ENCODE data around the gene NECTIN2. TPM values are rescaled to one million over a fixed set of nuclear protein-coding genes. Genes with fewer than 3 reads are reported as not detected.
A peak's percentile ranks its signal among the peaks of the same experiment; 100 is the strongest.
"Not testable (repeated sequence)": the region's sequence is repeated elsewhere in the genome, so short reads cannot be mapped to it uniquely, and the experiment has no call there.

NECTIN2 gene
- total RNA-seq, 4 donors from 2014 or later, result 63.2 to 126 (median 90.4) TPM

GRCh38 chr19:44884566-44884965 is 38.5 kb downstream of the NECTIN2 start:
- 83 to 92% methylated on average over 4 of the region's 4 CpGs for WGBS, 2 donors
- Histone ChIP-seq H3K27me3 (no peaks in the 10 kb centered on the region), H3K4me3 (no peak overlapping the region), H3K9me3 (no peaks in the 10 kb centered on the region), H3K36me3 (peaks cover 0 to 81% (median 0%) of the 10 kb centered on the region in 3 donors), H3K4me1 (peaks cover 0 to 5% (median 1%) of the 10 kb centered on the region in 4 donors), H3K27ac (no peak overlapping the region)
- DNase-seq (ENCODE audit: low spot score in 2 of 2), result no peak
- TF ChIP-seq POLR2A (IDR thresholded peaks at IDR 0.05) (no peak), EP300 (IDR thresholded peaks at IDR 0.05) (no peak), CTCF (IDR thresholded peaks at IDR 0.05) (no peak)

- no peaks in the 10 kb centered on the region for H3K9me3 ChIP-seq
- H3K4me3 ChIP-seq, result no peak overlapping the region
- H3K27me3 ChIP-seq, result no peaks in the 10 kb centered on the region
- TF ChIP-seq POLR2A (IDR thresholded peaks at IDR 0.05) (no peak), CTCF (IDR thresholded peaks at IDR 0.05) (no peak), EP300 (IDR thresholded peaks at IDR 0.05) (no peak)
- DNase-seq (ENCODE audit: low spot score in 2 of 2), result no peak
- peaks cover 0 to 70% (median 0%) of the 10 kb centered on the region in 3 donors for H3K36me3 ChIP-seq
- WGBS, 2 donors, result 86 to 93% methylated on average over 6 of the region's 6 CpGs
- H3K4me1 ChIP-seq, result peaks cover 0 to 11% (median 6%) of the 10 kb centered on the region in 4 donors
- H3K27ac ChIP-seq, result no peak overlapping the region
Measured at GRCh38 chr19:44886141-44886540, 40.0 kb downstream of the NECTIN2 start.

- no peak for DNase-seq (ENCODE audit: low spot score in 2 of 2)
- WGBS, 2 donors, result 64 to 76% methylated on average over 4 of the region's 4 CpGs
- H3K4me1 ChIP-seq, result peaks cover 0 to 22% (median 17%) of the 10 kb centered on the region in 4 donors
- no peaks in the 10 kb centered on the region for H3K9me3 ChIP-seq
- no peak overlapping the region for H3K27ac ChIP-seq
- no peak overlapping the region for H3K4me3 ChIP-seq
- peaks cover 0 to 64% (median 0%) of the 10 kb centered on the region in 3 donors for H3K36me3 ChIP-seq
- no peak for TF ChIP-seq POLR2A (IDR thresholded peaks at IDR 0.05)
- TF ChIP-seq EP300 (IDR thresholded peaks at IDR 0.05), result no peak
- no peak for TF ChIP-seq CTCF (IDR thresholded peaks at IDR 0.05)
- H3K27me3 ChIP-seq, result no peaks in the 10 kb centered on the region
Measured at GRCh38 chr19:44887648-44888047, 41.6 kb downstream of the NECTIN2 start.

- H3K9me3 ChIP-seq; H3K27me3 ChIP-seq; DNase-seq (ENCODE audit: low spot score in 2 of 2); H3K27ac ChIP-seq; H3K4me3 ChIP-seq: not testable (repeated sequence)
- peaks cover 0 to 64% (median under 1%) of the 10 kb centered on the region in 3 donors for H3K36me3 ChIP-seq
- H3K4me1 ChIP-seq, result peaks cover 0 to 28% (median 19%) of the 10 kb centered on the region in 4 donors
- 77 to 88% methylated on average over 4 to 5 of the region's 5 CpGs for WGBS, 2 donors
Measured at GRCh38 chr19:44888335-44888734, 42.2 kb downstream of the NECTIN2 start.

GRCh38 chr19:44889830-44890365 is 43.8 kb downstream of the NECTIN2 start:
- TF ChIP-seq CTCF (IDR thresholded peaks at IDR 0.05) (no peak), POLR2A (IDR thresholded peaks at IDR 0.05) (no peak), EP300 (IDR thresholded peaks at IDR 0.05) (no peak)
- Histone ChIP-seq H3K27ac (peak overlapping the region in 2 of 4 donors; percentile 83 to 98), H3K4me3 (peak overlapping the region; percentile 36 to 96 (median 42)), H3K27me3 (no peaks in the 10 kb centered on the region), H3K36me3 (peaks cover 0 to 64% (median 6%) of the 10 kb centered on the region in 3 donors), H3K4me1 (peaks cover 0 to 28% (median 19%) of the 10 kb centered on the region in 4 donors), H3K9me3 (no peaks in the 10 kb centered on the region)
- DNase-seq (ENCODE audit: low spot score in 2 of 2), result no peak
- 57 to 58% methylated on average over 17 of the region's 17 CpGs for WGBS, 2 donors

Measured in tibial nerve (tissue), 4 donors.